GM18505 (cell line): ENCODE data around the gene WNT9A.

Experiments
- ATAC-seq: cut with Tn5 transposase; IDR thresholded peaks from one replicate; pipeline ENCODE4 v1.9.1; 2021; ENCODE audit not compliant: unreplicated experiment
- POLR2A ChIP-seq: IDR thresholded peaks from 4 replicates; pipeline ENCODE4 v1.6.1; 2011; ENCODE audit warnings: borderline replicate concordance; ENCODE audit not compliant: insufficient read depth, insufficient read length; ENCODE audit errors: extremely low read depth

Gene WNT9A

GRCh38 chr1:227940791-227941241, 6.9 kb downstream of the WNT9A start:
- no peak for TF ChIP-seq POLR2A
- no peak for ATAC-seq

- TF ChIP-seq POLR2A = no peak
- no peak for ATAC-seq
Observed at GRCh38 chr1:227939791-227940771, 7.7 kb downstream of the WNT9A start.

- TF ChIP-seq POLR2A = no peak
- ATAC-seq = no peak
Observed at GRCh38 chr1:227938911-227939790, 8.6 kb downstream of the WNT9A start.

- ATAC-seq = no peak
- no peak for TF ChIP-seq POLR2A
Observed at GRCh38 chr1:227938276-227938675, 9.5 kb downstream of the WNT9A start.

GRCh38 chr1:227937838-227938145, 9.9 kb downstream of the WNT9A start:
- no peak for ATAC-seq
- TF ChIP-seq POLR2A = no peak

- no peak for ATAC-seq
- no peak for TF ChIP-seq POLR2A
Observed at GRCh38 chr1:227937031-227937837, 10.5 kb downstream of the WNT9A start.

- no peak for TF ChIP-seq POLR2A
- no peak for ATAC-seq
Observed at GRCh38 chr1:227935826-227936225, 11.9 kb downstream of the WNT9A start.

- no peak for TF ChIP-seq POLR2A
Observed at GRCh38 chr1:227934476-227935313, 13.0 kb downstream of the WNT9A start.

GRCh38 chr1:227929751-227930472, 17.8 kb downstream of the WNT9A start:
- no peak for ATAC-seq
- TF ChIP-seq POLR2A = no peak

More at GRCh38 chr1:227934476-227935313, 13.0 kb downstream of the WNT9A start:
- no peak for ATAC-seq

- no peak for ATAC-seq
- no peak for TF ChIP-seq POLR2A
Observed at GRCh38 chr1:227928811-227929375, 18.8 kb downstream of the WNT9A start.
